SIG-M5 treated with dmso at 0.1 percent for 504 hours (cell line): ENCODE results near the gene NTN4.
A peak's percentile ranks its signal among the peaks of the same experiment; 100 is the strongest.
"Not testable (repeated sequence)": the region's sequence is repeated elsewhere in the genome, so short reads cannot be mapped to it uniquely, and the experiment has no call there.

ENCODE experiments used
- DNase-seq: peaks from one replicate; lab custom pipeline; 2025; ENCODE audit not compliant: unreplicated experiment; lab: John Stamatoyannopoulos, UW

Gene NTN4

DNA sequence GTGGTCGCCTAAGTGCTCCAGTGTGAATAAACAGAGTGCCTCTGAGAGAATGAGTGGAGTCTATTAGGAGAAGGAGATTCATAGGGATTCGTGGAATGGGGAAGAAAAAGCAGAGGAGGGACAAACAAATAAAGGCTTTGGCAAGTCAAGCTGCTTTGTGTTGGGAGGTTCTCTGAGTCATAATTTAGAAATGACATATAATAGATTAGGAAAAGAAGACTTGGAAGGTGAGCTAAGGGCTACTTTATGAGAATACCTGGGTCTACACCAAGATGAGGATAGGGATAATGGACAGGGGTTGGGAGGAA, 6.4 kb upstream of the NTN4 start:
- no peak for DNase-seq

GRCh38 chr12:95796225-95796981, 5.8 kb upstream of the NTN4 start:
- no peak for DNase-seq

GRCh38 chr12:95790917-95791849, 619 bp upstream of the NTN4 start:
- peak; percentile 15 for DNase-seq

DNA sequence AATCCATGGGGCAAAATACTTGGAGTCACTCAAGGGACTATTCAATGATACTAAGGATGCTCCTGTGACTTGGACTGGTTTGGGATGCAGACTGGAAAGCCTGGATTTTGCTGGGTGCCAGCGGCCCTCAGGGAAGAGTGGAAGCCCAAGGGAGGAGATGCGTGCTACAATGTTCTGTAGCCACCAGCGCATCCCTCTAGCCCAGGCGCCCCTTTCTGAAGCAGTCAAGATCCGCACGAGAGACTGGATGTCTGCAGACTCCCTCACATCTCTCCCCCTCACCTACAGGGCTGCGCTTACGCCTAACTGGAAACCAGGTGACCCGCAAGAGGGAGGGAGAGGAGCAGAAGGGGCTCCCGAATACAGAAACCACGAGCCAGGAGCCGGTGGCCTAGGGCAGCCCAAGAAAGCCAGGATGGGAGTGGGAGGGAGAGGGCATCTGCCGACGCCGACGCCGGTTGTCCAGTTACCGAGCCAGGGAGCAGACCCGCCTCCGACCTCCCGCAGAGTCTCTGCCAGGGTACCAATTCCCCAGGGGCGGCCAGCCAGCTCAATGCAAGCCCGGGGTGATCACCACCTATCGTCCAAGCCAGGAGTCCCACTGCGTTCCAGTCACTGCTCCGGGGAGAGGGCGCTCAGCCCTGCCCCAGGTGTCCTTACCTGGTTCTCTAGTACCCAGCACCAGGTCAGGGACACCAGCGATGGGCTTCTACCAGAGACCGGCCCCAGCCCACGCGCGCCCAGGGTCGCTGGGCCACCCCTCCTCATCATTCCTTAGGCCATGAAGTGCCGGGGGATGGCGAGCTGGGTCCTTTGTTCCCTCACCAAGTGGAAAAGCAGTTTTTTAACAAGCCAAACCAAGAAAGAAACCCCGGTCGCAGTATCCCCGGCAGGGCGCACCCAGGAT, 1.2 kb downstream of the NTN4 start:
- DNase-seq: no peak

- DNase-seq: no peak
These were observed 1.9 kb downstream of the NTN4 start for GRCh38 chr12:95788637-95789036.

- no peak for DNase-seq
These were observed 3.2 kb downstream of the NTN4 start for GRCh38 chr12:95787274-95787818.

- DNase-seq: no peak
These were observed 5.6 kb downstream of the NTN4 start for GRCh38 chr12:95784915-95785314.

GRCh38 chr12:95784286-95784685, 6.3 kb downstream of the NTN4 start:
- DNase-seq: no peak

DNA sequence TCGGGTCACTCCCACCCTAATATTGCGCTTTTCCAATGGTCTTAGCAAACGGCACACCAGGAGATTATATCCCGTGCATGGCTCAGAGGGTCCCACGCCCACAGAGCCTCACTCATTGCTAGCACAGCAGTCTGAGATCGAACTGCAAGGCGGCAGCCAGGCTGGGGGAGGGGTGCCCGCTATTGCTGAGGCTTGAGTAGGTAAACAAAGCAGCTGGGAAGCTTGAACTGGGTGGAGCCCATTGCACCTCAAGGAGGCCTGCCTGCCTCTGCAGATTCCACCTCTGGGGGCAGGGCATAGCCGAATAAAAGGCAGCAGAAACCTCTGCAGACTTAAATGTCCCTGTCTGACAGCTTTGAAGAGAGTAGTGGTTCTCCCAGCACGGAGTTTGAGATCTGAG, 15.1 kb downstream of the NTN4 start:
- not testable (repeated sequence) for DNase-seq

GRCh38 chr12:95774311-95775045, 16.1 kb downstream of the NTN4 start:
- no peak for DNase-seq

- no peak for DNase-seq
These were observed 17.2 kb downstream of the NTN4 start for GRCh38 chr12:95773320-95773719.

- no peak for DNase-seq
These were observed 22.9 kb downstream of the NTN4 start for GRCh38 chr12:95767703-95768102.

- no peak for DNase-seq
These were observed 24.1 kb downstream of the NTN4 start for GRCh38 chr12:95766356-95767019.

DNA sequence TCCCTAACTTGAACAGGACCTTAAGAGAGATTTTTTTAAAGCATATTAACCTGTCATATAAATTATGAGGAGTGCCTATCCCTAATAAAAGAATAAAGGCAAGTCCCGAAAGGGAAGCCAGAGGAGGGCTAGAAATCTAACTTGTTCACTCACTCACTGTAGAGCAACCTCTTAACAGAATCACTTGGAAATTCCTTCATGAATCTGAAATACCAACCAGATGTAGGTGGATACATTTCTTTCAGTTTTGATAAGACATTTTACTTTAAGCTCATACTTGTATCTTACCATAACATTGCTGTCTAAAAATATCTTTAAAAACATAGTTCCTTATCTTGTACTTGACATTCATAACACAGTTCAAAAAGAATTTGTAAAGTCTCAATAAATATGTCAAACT, 25.7 kb downstream of the NTN4 start:
- DNase-seq: no peak

DNA sequence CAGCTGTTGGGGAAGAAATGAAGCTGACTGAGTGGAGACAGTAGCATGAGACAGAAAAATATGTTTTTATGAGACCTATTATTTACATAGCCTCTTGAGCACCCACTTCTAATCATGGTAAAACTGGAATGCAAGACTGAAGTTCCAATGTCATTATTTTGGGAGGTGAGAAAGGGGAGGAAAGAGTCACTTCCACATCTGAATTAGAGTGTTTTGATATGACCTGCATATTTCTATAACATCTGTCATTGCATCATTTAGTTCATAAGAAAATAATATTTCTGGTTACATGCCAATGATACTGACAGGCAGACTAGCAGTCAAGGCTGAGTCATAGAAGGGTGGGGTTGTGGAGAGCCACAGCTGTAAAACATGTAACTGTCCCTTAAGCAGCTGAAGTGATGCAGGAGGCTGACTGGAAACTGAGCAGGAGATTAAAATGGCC, 26.7 kb downstream of the NTN4 start:
- DNase-seq: peak; percentile 14

- no peak for DNase-seq
These were observed 28.3 kb downstream of the NTN4 start for GRCh38 chr12:95762123-95762785.

- DNase-seq: no peak
These were observed 30.2 kb downstream of the NTN4 start for GRCh38 chr12:95760371-95760770.

GRCh38 chr12:95759718-95760117, 30.8 kb downstream of the NTN4 start:
- no peak for DNase-seq

DNA sequence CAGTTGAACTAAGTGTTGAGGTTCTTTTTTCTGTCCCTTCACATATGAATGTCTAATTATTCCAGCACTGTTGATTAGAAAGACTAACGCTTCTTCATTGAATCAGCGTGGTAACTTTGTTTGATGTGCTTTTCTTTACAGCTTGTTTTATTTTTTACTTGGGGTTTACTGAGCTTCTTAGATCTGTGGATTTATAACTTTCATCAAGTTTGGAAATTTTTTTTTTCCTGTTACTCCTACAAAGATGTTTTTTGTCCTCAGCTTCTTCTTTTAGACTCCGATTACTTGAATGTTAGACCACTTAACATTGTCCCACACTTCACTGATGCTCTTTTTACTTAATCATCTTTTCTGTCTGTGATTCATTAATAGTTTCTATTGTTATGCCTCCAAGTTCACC, 31.5 kb downstream of the NTN4 start:
- no peak for DNase-seq
